Breast epithelium (tissue), 3 donors: Measurements from ENCODE around the gene PAX7.

ENCODE experiments used
- CTCF ChIP-seq, 3 donors: fragments of 450-650 bp; IDR thresholded peaks; one replicate each; pipeline ENCODE4 v1.5.1; 2016 to 2017; ENCODE audit warnings: antibody characterized with exemption in 3 of 3, mild to moderate bottlenecking in 3 of 3, moderate library complexity in 3 of 3
- POLR2A ChIP-seq: fragments of 450-650 bp; IDR thresholded peaks from one replicate; pipeline ENCODE4 v1.6.1; 2016; ENCODE audit warnings: antibody characterized with exemption, mild to moderate bottlenecking, moderate library complexity
- POLR2AphosphoS5 ChIP-seq, 3 donors: sonication (generic); formaldehyde crosslinking; IDR thresholded peaks; one replicate each; pipeline ENCODE4 v1.6.1; 2017; ENCODE audit warnings: antibody characterized with exemption in 3 of 3

- TF ChIP-seq CTCF (IDR thresholded peaks at IDR 0.05) (no peak), POLR2A (no peak), POLR2AphosphoS5 (IDR thresholded peaks at IDR 0.05) (no peak)
Observed at GRCh38 chr1:18633422-18634155, 2.9 kb downstream of the PAX7 start.
